K562 (cell line): ENCODE measurements around the gene TMEM271. TPM values are rescaled to one million over a fixed set of nuclear protein-coding genes. Genes with fewer than 3 reads are reported as not detected.

Source experiments
- FOSL1 ChIP-seq: fragments of 200-800 bp; sonication (Bioruptor generic); conservative IDR thresholded peaks from 2 replicates; pipeline ENCODE4 v1.6.1; 2016; ENCODE audit warnings: missing genetic modification characterization, missing compliant biosample characterization
- RNF219 ChIP-seq: fragments of 250-450 bp; sonication (Bioruptor Pico); IDR thresholded peaks from 2 replicates; pipeline ENCODE4 v1.5.0; 2022; ENCODE audit warnings: mild to moderate bottlenecking
- SMARCE1 ChIP-seq: fragments of 450-650 bp; IDR thresholded peaks from 2 replicates; pipeline ENCODE4 v1.7.1; 2016; ENCODE audit warnings: mild to moderate bottlenecking
- ZFPM2 ChIP-seq: fragments of 250-450 bp; sonication (Bioruptor Pico); IDR thresholded peaks from 2 replicates; pipeline ENCODE4 v1.5.1; 2022; ENCODE audit warnings: mild to moderate bottlenecking
- ZNF395 ChIP-seq: fragments of 200-800 bp; sonication (Bioruptor generic); IDR thresholded peaks from 2 replicates; pipeline ENCODE4 v1.6.1; 2017; ENCODE audit warnings: missing genetic modification characterization, missing compliant biosample characterization
- ZNF436 ChIP-seq: fragments of 250-450, 450-650 bp; sonication (Bioruptor Pico); formaldehyde crosslinking; IDR thresholded peaks from 2 replicates; pipeline ENCODE4 v1.7.0; 2020; ENCODE audit warnings: mild to moderate bottlenecking
- ZNF561 ChIP-seq: fragments of 450-650 bp; formaldehyde crosslinking; conservative IDR thresholded peaks from 2 replicates; pipeline ENCODE4 v1.4.0; 2020; ENCODE audit warnings: mild to moderate bottlenecking, moderate library complexity
- ZNF76 ChIP-seq: fragments of 250-450 bp; sonication (Bioruptor Pico); IDR thresholded peaks from 2 replicates; pipeline ENCODE4 v1.4.0; 2020; ENCODE audit warnings: mild to moderate bottlenecking, moderate library complexity, borderline replicate concordance
- polyA plus RNA-seq, 8 experiments: library from polyadenylated mRNA; depleted of rRNA in 4 of 8; stranded (reverse) in 5 of 8; unstranded in 3 of 8; fragments of >200 nt; fragmentation: Nextera tagmentation in 2 of 8; fragmentation: Illumina TruSeq in 1 of 8; extraction: Ambion mirVana in 2 of 8; extraction: Trizol in 1 of 8; gene quantifications; 2 replicates each; pipeline versions ENCODE4 v1.2.1 to v1.2.3, GENCODE V29; 2011 to 2014; ENCODE audit warnings: inconsistent platforms in 1 of 8, missing spikeins in 1 of 8
- total RNA-seq, 7 experiments: library from RNA; depleted of rRNA in 6 of 7; stranded (reverse); fragments of >200 nt in 6 of 7; fragmentation: Illumina TruSeq in 2 of 7; extraction: Trizol in 2 of 7; gene quantifications; 2 replicates each; pipeline versions ENCODE4 v1.2.1 to v1.2.3, GENCODE V29; 2011 to 2021; ENCODE audit warnings: low replicate concordance in 1 of 7
- TF ChIP-seq, protein P1 (sequence below): sonication (generic); formaldehyde crosslinking; IDR thresholded peaks from 2 replicates; pipeline ENCODE4 v1.8.1; 2023; ENCODE audit warnings: mild to moderate bottlenecking, missing genetic modification reagents

TMEM271 gene
- total and polyA plus RNA-seq, 9 of the 15 experiments (the other 6 are each of a cell fraction or from before 2014, with no cell fraction given): not detected

DNA sequence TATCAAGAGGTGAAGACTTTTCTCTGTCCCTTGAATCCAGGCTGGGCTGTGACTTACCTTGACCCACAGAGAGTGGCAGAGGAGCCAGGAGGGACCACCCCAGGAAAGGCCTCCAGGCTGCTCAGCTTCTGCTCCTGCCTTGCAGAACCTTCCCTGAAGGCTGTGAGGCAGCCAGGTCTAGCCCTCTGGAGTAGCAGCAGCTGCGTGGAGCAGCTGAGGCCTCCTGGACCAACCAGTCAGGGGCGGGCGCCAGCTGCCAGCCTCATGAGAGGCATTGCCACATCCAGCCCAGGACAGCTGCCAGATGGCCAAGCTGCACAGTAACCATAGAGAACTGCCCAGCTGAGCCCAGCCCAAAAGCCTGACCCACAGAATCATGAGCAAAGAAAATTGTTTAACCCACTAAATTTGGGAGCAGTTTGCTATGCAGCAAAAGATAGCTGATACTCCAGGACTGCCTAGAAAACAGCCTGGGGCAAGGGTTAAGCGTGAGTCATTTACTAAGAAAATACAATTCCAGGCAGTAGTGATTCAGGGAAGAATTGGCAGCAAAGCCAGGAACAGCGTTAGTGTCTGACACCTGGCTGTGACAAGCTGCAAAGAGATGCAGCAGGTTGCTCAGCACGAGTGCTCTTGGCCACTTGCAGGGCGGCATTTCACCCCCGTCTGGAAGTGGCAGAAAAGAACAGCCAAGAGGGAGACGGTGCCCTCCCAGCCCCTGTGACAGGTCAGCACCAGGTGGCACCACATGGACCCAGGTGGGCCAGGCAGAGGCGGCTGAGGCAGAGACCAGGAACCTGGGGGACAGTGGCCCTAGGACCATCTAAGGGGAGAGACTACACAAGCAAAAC lies 34.5 kb upstream of the TMEM271 start (continued):
- TF ChIP-seq ZNF395 (no peak), ZNF561 (CRISPR knock-in tag) (no peak), ZNF76 (CRISPR knock-in tag) (no peak), FOSL1 (tag) (no peak), ZFPM2 (CRISPR knock-in tag) (no peak), ZNF436 (CRISPR knock-in tag) (no peak), SMARCE1 (no peak), RNF219 (no peak)
- TF ChIP-seq, protein P1, sequence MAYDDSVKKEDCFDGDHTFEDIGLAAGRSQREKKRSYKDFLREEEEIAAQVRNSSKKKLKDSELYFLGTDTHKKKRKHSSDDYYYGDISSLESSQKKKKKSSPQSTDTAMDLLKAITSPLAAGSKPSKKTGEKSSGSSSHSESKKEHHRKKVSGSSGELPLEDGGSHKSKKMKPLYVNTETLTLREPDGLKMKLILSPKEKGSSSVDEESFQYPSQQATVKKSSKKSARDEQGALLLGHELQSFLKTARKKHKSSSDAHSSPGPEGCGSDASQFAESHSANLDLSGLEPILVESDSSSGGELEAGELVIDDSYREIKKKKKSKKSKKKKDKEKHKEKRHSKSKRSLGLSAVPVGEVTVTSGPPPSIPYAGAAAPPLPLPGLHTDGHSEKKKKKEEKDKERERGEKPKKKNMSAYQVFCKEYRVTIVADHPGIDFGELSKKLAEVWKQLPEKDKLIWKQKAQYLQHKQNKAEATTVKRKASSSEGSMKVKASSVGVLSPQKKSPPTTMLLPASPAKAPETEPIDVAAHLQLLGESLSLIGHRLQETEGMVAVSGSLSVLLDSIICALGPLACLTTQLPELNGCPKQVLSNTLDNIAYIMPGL: no peak
